IPS-NIHi7 (cell line): ENCODE data around the gene YY2.
"Not testable (repeated sequence)": the region's sequence is repeated elsewhere in the genome, so short reads cannot be mapped to it uniquely, and the experiment has no call there.

Source experiments
- DNase-seq: peaks from one replicate; pipeline ENCODE4 v3.0.0; 2012; ENCODE audit warnings: mixed read lengths; ENCODE audit errors: extremely low spot score

Gene YY2

DNA sequence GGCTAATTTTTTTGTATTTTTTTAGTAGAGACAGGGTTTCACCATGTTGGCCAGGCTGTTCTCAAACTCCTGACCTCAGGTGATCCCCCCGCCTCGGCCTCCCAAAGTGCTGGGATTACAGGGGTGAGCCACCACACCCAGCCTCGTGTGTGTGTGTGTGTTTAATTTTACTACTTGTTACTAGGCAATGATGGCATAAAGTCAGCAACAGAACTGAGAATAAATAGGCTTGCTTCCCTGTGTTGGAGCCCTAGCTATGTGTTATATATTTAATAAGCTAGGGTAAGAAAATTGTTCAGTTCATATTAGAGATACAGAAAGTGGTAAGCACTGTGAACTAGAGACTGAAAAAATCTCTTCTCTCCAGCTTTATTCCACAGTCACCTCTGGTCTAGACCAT lies 18.4 kb downstream of the YY2 start:
- not testable (repeated sequence) for DNase-seq

DNA sequence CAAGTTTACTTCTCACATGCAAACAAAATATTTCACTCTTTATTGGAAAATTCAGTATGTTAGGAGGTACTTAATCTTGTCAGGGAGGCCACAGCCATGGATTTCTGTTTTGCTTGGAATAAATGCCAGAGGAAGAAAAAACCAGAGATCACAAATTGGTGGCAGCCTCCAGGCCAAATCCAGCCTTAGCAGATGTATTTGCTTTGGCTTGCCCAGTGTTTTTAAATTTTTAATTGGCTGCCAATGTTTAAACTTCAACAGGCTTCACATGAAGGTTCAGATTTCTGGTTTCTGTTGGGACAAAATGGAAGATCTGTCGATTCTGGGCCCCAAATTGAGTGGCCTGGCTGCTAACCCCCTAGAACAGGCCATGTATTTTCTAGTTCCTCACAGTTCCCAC lies 19.2 kb downstream of the YY2 start:
- no peak for DNase-seq

DNA sequence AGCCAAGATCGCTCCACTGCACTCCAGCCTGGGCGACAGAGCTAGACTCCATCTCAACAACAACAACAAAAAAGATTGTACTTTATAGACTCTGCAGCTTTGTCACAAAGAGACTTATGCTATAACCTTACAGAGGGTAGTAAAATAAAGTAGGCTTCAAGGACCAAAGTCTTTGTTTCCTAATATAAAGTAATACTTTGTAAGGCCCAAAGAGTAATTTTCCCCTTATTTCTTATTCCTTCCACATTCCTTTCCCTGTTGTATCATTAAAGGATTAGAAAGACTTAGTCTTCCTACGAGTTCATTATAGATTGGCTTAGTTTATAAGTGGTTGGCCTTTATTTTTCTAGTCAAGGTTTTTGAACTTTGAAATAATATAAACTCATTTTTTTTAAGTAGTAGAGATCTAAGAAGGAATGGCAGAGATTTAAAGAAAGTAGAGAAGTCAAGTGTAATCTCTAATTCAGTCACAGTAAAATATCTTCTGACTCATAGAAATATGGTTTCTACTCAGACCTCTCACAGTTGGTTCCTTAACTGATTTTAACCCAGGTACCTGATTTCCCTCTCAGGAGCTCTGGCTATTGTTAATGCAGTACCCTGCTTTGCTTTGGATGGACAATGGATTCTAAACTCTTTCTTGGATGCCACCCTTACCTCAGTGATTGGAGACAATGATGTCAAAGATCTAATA lies 26.2 kb downstream of the YY2 start:
- no peak for DNase-seq

DNA sequence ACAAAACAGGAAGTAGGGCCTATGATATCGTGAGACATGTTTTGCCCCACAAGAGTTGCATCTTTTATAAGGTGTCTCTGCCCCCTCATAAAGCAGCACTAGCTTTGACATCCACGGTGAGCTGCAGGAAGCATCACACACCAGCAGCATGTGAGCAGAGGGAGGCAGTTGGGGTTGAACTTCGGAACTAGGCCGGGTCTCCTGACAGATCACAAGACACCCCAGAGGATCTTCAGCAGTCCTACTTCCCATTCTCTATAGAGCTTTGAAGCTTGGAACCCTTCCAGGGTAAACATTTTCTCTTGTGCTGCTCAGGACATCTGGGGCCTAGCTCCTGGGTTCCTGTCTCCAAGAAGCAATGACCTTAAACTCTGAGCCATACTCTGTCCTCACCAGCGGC lies 27.5 kb downstream of the YY2 start:
- no peak for DNase-seq

DNA sequence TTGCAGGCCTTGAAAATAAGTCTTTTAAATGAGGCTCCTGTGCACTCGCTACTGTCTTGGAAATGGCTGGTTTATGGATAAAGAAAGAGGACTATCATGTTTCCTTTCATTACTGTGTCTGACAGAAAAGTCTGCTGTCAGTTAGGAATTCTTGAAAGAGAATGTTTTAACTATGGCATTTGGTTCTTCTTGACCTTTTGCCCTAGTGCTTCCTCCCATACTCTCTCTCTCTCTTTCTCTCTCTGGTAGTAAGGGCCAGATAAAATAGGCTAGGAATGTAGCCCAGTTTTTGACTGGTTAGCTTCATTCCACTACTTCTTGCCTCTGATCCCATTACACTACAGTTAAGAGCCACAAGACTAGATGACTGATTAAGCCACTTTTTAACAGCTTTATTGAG lies 29.8 kb downstream of the YY2 start:
- no peak for DNase-seq

DNA sequence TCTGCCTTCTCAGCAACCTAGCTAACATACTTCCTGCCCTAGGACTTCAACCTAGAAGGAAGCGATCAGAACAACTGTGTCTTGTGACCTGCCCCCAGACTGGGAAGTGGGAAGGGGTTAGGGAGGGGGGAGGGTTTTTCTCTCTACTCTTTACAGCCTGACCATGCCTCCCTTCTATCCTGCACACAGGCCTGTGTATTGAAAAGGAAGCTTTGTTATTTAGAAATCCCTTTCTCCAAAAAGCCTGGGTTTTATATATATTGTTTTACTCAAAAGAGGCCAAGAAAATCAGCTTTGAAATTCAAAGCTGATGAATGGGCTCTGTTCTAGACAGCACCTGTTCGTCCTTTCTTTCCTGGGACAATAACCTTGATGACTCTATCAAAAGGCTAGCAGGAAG lies 49.5 kb downstream of the YY2 start:
- DNase-seq, result peak; percentile 30

DNA sequence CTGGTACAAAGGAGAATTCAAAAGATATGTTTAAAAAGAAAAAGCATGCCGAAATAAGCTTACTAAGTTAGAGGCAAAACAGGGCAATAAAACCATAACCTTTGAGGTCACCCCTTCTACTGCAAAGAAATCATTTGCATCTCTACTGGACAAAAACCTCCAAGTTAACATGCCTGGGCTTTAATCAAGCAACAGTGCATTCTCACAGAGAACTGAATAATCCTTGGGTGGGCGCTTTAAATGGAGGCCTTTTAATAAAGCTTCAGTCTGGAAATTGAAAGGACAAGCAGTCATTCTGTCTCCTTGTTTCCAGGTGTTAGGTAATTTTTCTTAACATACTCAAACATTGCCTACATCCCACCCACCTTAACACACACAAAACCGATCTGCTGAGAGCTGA lies 50.2 kb downstream of the YY2 start:
- no peak for DNase-seq

DNA sequence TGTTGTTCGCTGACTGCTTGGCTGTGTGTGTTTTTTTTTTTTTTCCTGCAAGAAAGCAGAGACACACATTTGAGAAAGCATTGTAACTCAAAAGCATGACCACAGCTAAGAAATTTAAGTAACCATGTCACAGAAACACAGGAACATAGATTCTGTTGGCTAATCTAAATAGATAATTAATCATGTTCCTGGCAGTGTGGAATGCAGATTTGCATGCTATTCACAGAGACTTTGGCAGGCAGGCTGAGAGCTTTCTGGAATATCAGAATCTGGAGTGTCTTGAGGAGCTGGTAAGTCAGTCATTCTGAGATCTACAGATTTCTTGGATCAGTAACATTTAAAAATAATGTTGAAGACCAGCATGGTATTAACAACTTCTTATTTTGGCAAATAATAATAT lies 51.5 kb downstream of the YY2 start:
- DNase-seq, result no peak
